H9 (cell line): ENCODE data around the gene KCNJ16. TPM values are rescaled to one million over a fixed set of nuclear protein-coding genes. Genes with fewer than 3 reads are reported as not detected.

ENCODE experiments used
- DNase-seq: peaks from one replicate; pipeline ENCODE4 v3.0.0-alpha.2; 2017
- H2AFZ ChIP-seq: one replicate; pipeline ENCODE4 v1.6.1; 2013; ENCODE audit warnings: mild to moderate bottlenecking, low read length, control low read depth, moderate library complexity
- H2AK5ac ChIP-seq: 2 replicates; pipeline ENCODE4 v1.6.1; 2013; ENCODE audit warnings: low read length, control low read depth, mixed read lengths; ENCODE audit not compliant: insufficient read length
- H2BK120ac ChIP-seq: one replicate; pipeline ENCODE4 v1.6.1; 2013; ENCODE audit warnings: low read depth, mild to moderate bottlenecking, low read length, control low read depth, inconsistent platforms; ENCODE audit not compliant: poor library complexity, severe bottlenecking
- H2BK12ac ChIP-seq: 2 replicates; pipeline ENCODE4 v1.6.1; 2013; ENCODE audit warnings: low read length, control low read depth, mixed read lengths, low read depth; ENCODE audit not compliant: insufficient read length
- H2BK15ac ChIP-seq: 2 replicates; pipeline ENCODE4 v1.6.1; 2013; ENCODE audit warnings: low read depth, low read length, control low read depth
- H2BK20ac ChIP-seq: one replicate; pipeline ENCODE4 v1.6.1; 2013; ENCODE audit warnings: low read depth, mild to moderate bottlenecking, low read length, control low read depth, inconsistent platforms; ENCODE audit not compliant: poor library complexity, severe bottlenecking
- H2BK5ac ChIP-seq: 2 replicates; pipeline ENCODE4 v1.6.1; 2013; ENCODE audit warnings: low read length, control low read depth, mixed read lengths; ENCODE audit not compliant: insufficient read length
- H3K14ac ChIP-seq: 2 replicates; pipeline ENCODE4 v1.6.1; 2013; ENCODE audit warnings: low read length, control low read depth; ENCODE audit not compliant: insufficient read depth
- H3K18ac ChIP-seq: 2 replicates; pipeline ENCODE4 v1.6.1; 2013; ENCODE audit warnings: low read depth, mild to moderate bottlenecking, mixed read lengths, low read length, control low read depth; ENCODE audit not compliant: insufficient read length
- H3K23ac ChIP-seq: 2 replicates; pipeline ENCODE4 v1.6.1; 2013; ENCODE audit warnings: low read length, control low read depth, mixed read lengths, low read depth; ENCODE audit not compliant: insufficient read length
- H3K23me2 ChIP-seq: 2 replicates; pipeline ENCODE4 v1.6.1; 2013; ENCODE audit warnings: low read depth, mild to moderate bottlenecking, mixed read lengths, low read length, control low read depth; ENCODE audit not compliant: insufficient read length, poor library complexity, severe bottlenecking
- H3K27ac ChIP-seq: 2 replicates; pipeline ENCODE4 v1.5.1; 2013; ENCODE audit warnings: low read length, control low read depth, mixed read lengths, low read depth; ENCODE audit not compliant: insufficient read length
- H3K27me3 ChIP-seq: 2 replicates; pipeline ENCODE4 v1.6.1; 2013; ENCODE audit warnings: low read length, control low read depth, inconsistent platforms; ENCODE audit not compliant: insufficient read depth
- H3K4ac ChIP-seq: 2 replicates; pipeline ENCODE4 v1.6.1; 2013; ENCODE audit warnings: low read depth, mild to moderate bottlenecking, control low read depth, inconsistent platforms, low read length, moderate library complexity
- H3K4me1 ChIP-seq: 2 replicates; pipeline ENCODE4 v1.6.1; 2013; ENCODE audit warnings: low read length, control low read depth, inconsistent platforms; ENCODE audit not compliant: insufficient read depth
- H3K4me2 ChIP-seq: 2 replicates; pipeline ENCODE4 v1.6.1; 2013; ENCODE audit warnings: low read length, control low read depth, mixed read lengths; ENCODE audit not compliant: insufficient read length, insufficient read depth
- H3K56ac ChIP-seq: 2 replicates; pipeline ENCODE4 v1.6.1; 2013; ENCODE audit warnings: low read depth, mild to moderate bottlenecking, mixed read lengths, low read length, control low read depth; ENCODE audit not compliant: insufficient read length
- H3K79me1 ChIP-seq: 2 replicates; pipeline ENCODE4 v1.6.1; 2013; ENCODE audit warnings: low read depth, mild to moderate bottlenecking, moderate library complexity, low read length, control low read depth, inconsistent platforms; ENCODE audit not compliant: insufficient read depth, poor library complexity, severe bottlenecking
- H3K79me2 ChIP-seq: 2 replicates; pipeline ENCODE4 v1.6.1; 2013; ENCODE audit warnings: low read length, control low read depth, inconsistent platforms; ENCODE audit not compliant: insufficient read depth
- H3K9ac ChIP-seq: 2 replicates; pipeline ENCODE4 v1.6.1; 2013; ENCODE audit warnings: low read length, control low read depth, mixed read lengths; ENCODE audit not compliant: insufficient read length; ENCODE audit errors: extremely low read depth
- H3K9me3 ChIP-seq: one replicate; pipeline ENCODE4 v1.6.1; 2013; ENCODE audit warnings: low read depth, low read length, inconsistent platforms; ENCODE audit not compliant: control insufficient read depth
- H3T11ph ChIP-seq: one replicate; pipeline ENCODE4 v1.6.1; 2013; ENCODE audit warnings: mild to moderate bottlenecking, low read length, control low read depth, inconsistent platforms
- H4K20me1 ChIP-seq: one replicate; pipeline ENCODE4 v1.6.1; 2013; ENCODE audit not compliant: control insufficient read depth, insufficient read length, insufficient read depth
- H4K5ac ChIP-seq: 2 replicates; pipeline ENCODE4 v1.6.1; 2013; ENCODE audit warnings: low read depth, mild to moderate bottlenecking, mixed read lengths, low read length, control low read depth; ENCODE audit not compliant: insufficient read length
- H4K8ac ChIP-seq: replicated peaks from 2 replicates; pipeline ENCODE4 v1.6.1; 2013; ENCODE audit warnings: low read length, control low read depth, mixed read lengths, low read depth; ENCODE audit not compliant: insufficient read length
- H4K91ac ChIP-seq: 2 replicates; pipeline ENCODE4 v1.6.1; 2013; ENCODE audit warnings: low read depth, mild to moderate bottlenecking, moderate library complexity, mixed read lengths, low read length, control low read depth; ENCODE audit not compliant: insufficient read length
- H3K27ac Mint-ChIP-seq, 3 experiments: 2 replicates in 2 of 3; 3 replicates in 1 of 3; pipeline ENCODE4 v1.8.0; 2020 to 2021; ENCODE audit warnings: mixed read lengths in 3 of 3, mild to moderate bottlenecking in 1 of 3, moderate library complexity in 1 of 3
- H3K27me3 Mint-ChIP-seq: 2 replicates; pipeline ENCODE4 v1.8.0; 2021; ENCODE audit warnings: low read depth, mild to moderate bottlenecking, moderate library complexity, mixed read lengths
- H3K36me3 Mint-ChIP-seq, 3 experiments: 2 replicates in 2 of 3; 3 replicates in 1 of 3; pipeline ENCODE4 v1.8.0; 2020 to 2021; ENCODE audit warnings: low read depth in 3 of 3, mixed read lengths in 3 of 3; ENCODE audit not compliant: insufficient read depth in 1 of 3
- H3K4me1 Mint-ChIP-seq, 2 experiments: 2 replicates each; pipeline ENCODE4 v1.8.0; 2020; ENCODE audit warnings: mixed read lengths in 2 of 2
- H3K4me3 Mint-ChIP-seq, 2 experiments: 2 replicates in 1 of 2; 3 replicates in 1 of 2; pipeline ENCODE4 v1.8.0; 2020 to 2021; ENCODE audit warnings: mild to moderate bottlenecking in 2 of 2, mixed read lengths in 2 of 2, moderate library complexity in 1 of 2
- H3K9me3 Mint-ChIP-seq, 2 experiments: 2 replicates in 1 of 2; 3 replicates in 1 of 2; pipeline ENCODE4 v1.8.0; 2020; ENCODE audit warnings: mild to moderate bottlenecking in 2 of 2, mixed read lengths in 2 of 2, moderate library complexity in 1 of 2
- CTCF ChIP-seq: fragments of 200-600 bp; sonication (generic); conservative IDR thresholded peaks from 3 replicates; pipeline ENCODE4 v1.8.0; 2021; ENCODE audit warnings: antibody characterized with exemption, mild to moderate bottlenecking
- WGBS: extraction: QIAGEN DNeasy Blood & Tissue Kit; methylation state at CpG from one replicate; pipeline ENCODE4 v1.1.7; 2013; ENCODE audit warnings: missing lambda C conversion rate, low lambda C conversion rate, mixed read lengths; ENCODE audit not compliant: insufficient read length; ENCODE audit errors: extremely low coverage; 5-methylcytosine and 5-hydroxymethylcytosine counted together
- total RNA-seq: library from RNA; stranded (reverse); gene quantifications from 2 replicates; pipeline ENCODE4 v1.2.1, GENCODE V29; 2021

KCNJ16 gene
- total RNA-seq, 1 experiment from 2014 or later = not detected

- Histone ChIP-seq H3K9me3 (no peaks in the 10 kb centered on the region), H3K79me1 (no peaks in the 10 kb centered on the region), H2BK12ac (no peak overlapping the region), H2BK5ac (no peak overlapping the region), H3K4me1 (no peaks in the 10 kb centered on the region), H4K5ac (no peak overlapping the region), H3K56ac (no peak overlapping the region), H3K27me3 (no peaks in the 10 kb centered on the region), H3K14ac (no peak overlapping the region), H4K8ac (no peak overlapping the region), H3K18ac (no peak overlapping the region), H3K4ac (no peak overlapping the region), H2BK15ac (no peak overlapping the region), H3K4me2 (no peak overlapping the region), H4K91ac (no peak overlapping the region), H3K23ac (no peak overlapping the region), H3K9ac (no peak overlapping the region), H2BK120ac (no peak overlapping the region), H2AK5ac (no peak overlapping the region), H4K20me1 (no peaks in the 10 kb centered on the region), H3K79me2 (no peaks in the 10 kb centered on the region), H3K23me2 (no peaks in the 10 kb centered on the region), H2AFZ (no peak overlapping the region), H3T11ph (no peak overlapping the region), H3K27ac (no peak overlapping the region), H2BK20ac (no peak overlapping the region)
- Mint-ChIP-seq H3K4me3 (no peak overlapping the region), H3K27me3 (no peaks in the 10 kb centered on the region), H3K27ac (no peak overlapping the region), H3K4me1 (peaks cover 0 to 2% of the 10 kb centered on the region in 2 experiments; a peak in 1 of 4 replicates), H3K9me3 (no peaks in the 10 kb centered on the region), H3K36me3 (no peaks in the 10 kb centered on the region)
- no CpG with 5 or more reads among the region's 2 CpGs for WGBS
- no peak for TF ChIP-seq CTCF
- DNase-seq = no peak
Observed at GRCh38 chr17:70040336-70040735, 34.7 kb upstream of the KCNJ16 start.
